ENCODE measurements around the gene OXSM.

The OXSM gene

GRCh38 chr3:25789596-25790556 is at the start of gene OXSM:
Gene OXSM (plus strand): TSS chr3:25790090. CDS start chr3:25791021, 931 bp downstream.
- DNase-seq (ENCODE audit: low spot score) = peak; percentile 90

DNA sequence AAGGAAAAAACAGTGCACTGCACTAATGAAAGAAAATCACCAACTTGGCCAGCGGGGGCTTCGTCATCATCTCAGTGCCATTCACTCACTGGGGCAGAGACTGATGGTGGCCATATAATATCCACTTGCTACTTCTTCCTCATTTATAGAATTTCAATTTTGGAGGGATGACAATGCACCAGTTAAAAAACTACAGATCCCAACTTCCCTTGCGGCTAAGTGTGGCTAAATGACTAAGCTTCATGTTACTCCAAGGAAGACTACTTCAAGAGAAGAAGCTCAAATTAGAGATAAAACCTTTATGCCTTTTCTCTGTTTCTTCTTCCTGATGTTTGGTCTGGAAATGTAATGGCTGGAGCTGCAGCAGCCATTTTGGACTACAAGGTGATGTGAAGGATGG is 45.4 kb upstream of the OXSM start:
- DNase-seq (ENCODE audit: low spot score) = no peak

GRCh38 chr3:25747033-25747432 is 42.9 kb upstream of the OXSM start:
- DNase-seq (ENCODE audit: low spot score) = no peak

DNA sequence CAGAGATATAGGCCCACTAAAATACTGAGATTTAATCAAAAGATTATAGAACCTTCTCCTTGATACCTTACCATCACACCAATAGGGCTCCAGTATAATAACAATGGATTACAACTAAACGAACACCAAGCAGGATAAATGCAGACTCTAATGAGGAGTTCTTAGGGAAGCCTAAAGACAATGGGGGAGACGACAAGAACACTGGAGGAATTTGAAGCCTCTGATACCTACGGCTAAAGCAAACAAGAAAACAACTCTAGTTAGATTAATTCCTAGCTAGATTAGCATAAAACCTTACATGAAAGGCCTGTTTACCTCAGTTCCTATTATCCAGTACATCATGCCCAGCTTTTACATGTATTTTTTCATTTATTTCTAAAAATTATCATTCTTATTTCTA is 41.7 kb upstream of the OXSM start:
- no peak for DNase-seq (ENCODE audit: low spot score)

DNA sequence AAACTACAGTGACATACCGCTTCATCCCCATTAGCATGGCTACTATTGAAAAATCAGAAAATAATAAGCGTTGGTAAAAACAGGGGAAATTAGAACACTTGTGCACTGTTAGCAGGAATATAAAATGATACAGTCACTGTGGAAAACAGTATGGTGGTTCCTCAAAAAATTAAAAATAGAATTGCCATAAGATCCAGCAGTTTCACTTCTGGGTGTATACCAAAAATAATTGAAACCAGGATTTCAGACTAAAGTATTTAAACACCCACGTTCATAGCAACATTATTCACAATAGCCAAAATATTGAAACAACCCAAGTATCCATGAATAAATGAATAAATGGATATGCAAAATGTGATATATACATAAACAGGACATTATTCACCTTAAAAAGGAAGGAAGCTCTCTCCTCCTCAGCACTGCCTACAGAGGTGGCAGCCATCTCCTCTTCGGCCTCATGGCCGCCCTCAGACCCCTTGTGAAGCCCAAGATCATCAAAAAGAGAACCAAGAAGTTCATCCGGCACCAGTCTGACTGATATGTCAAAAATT is 40.8 kb upstream of the OXSM start:
- DNase-seq (ENCODE audit: low spot score) = no peak

DNA sequence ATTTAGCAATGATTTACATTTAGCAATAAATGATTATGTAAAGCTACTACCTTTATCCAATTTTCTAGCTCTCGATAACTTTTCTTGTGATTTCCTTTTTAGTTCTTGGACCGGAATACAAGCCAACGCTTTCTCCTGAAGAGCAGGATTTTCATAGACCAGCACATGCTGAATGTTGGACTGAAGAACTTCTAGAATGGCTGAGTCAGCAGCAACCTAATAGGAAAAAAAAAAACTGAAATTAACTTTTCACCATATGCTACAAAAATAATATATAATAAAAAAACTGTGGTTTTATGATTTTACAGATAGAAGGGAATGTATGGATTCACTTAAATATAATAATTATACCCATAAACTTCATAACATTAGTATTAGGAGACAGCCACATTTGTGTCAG is 38.8 kb upstream of the OXSM start:
- no peak for DNase-seq (ENCODE audit: low spot score)

DNA sequence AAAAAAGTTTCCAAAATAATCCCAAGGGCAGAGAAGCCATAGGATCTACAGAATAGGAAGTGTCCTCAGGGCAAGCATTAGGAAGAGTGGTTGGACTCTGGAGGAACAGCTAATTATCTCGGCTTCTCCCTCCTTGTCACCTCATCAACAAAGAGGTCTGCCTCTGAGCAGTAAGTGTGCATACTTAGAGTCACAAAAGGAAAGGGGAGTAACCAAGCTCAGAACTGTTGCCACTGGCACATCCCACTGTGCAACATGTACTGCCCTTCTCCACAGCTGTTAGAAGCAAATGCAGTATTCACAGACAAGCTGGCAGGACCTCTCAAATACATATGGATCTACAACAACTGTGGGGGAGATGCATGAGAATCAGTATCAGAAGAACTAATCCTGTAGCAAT is 38.2 kb upstream of the OXSM start:
- DNase-seq (ENCODE audit: low spot score) = no peak

DNA sequence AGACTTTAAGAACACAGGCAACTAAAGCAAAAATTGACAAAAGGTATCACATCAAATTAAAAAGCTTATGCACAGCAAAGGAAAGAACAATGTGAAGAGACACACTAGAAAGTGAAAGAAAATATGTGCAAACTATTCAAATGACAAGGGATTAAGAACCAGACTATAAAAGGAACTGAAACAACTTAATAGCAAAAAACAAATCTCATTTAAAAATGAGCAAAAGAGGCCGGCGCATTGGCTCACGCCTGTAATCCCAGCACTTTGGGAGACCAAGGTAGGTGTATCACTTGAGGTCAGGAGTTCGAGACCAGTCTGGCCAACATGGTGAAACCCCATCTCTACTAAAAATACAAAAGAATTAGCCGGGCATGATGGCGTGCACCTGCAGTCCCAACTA is 21.0 kb upstream of the OXSM start:
- no peak for DNase-seq (ENCODE audit: low spot score)

- no peak for DNase-seq (ENCODE audit: low spot score)
Measured at GRCh38 chr3:25775936-25776335, 14.0 kb upstream of the OXSM start.

- DNase-seq (ENCODE audit: low spot score) = no peak
Measured at GRCh38 chr3:25780618-25781017, 9.3 kb upstream of the OXSM start.

DNA sequence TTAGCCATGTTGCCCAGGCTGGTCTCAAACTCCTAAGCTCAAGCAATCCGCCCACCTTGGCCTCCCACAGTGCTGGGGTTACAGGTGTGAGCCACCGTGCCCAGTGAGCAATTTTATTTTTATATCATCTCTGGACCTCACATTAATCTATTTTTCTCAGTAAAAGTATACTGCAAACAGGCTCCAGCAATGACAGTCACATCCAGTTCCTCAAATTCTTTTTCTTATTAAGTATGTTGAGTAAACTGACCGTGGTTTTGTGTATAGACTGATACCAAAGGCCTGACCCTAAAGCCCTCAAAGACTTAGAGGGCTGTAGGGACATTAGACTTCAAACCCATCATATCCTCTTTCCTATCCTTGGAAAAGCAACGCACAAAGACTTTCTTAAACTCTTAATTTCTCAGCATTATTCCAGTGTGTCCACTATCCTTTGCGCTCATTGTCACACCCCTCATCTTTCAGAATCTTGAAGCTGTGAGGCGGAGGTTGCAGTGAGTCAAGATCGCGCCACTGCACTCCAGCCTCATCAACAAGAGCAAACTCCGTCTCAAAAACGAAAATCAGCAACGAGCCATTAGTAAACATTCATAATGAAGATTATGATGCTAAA is 8.6 kb upstream of the OXSM start:
- no peak for DNase-seq (ENCODE audit: low spot score)

- DNase-seq (ENCODE audit: low spot score) = no peak
Measured at GRCh38 chr3:25781758-25782594, 7.9 kb upstream of the OXSM start.

GRCh38 chr3:25782636-25782937 is 7.3 kb upstream of the OXSM start:
- DNase-seq (ENCODE audit: low spot score) = no peak

DNA sequence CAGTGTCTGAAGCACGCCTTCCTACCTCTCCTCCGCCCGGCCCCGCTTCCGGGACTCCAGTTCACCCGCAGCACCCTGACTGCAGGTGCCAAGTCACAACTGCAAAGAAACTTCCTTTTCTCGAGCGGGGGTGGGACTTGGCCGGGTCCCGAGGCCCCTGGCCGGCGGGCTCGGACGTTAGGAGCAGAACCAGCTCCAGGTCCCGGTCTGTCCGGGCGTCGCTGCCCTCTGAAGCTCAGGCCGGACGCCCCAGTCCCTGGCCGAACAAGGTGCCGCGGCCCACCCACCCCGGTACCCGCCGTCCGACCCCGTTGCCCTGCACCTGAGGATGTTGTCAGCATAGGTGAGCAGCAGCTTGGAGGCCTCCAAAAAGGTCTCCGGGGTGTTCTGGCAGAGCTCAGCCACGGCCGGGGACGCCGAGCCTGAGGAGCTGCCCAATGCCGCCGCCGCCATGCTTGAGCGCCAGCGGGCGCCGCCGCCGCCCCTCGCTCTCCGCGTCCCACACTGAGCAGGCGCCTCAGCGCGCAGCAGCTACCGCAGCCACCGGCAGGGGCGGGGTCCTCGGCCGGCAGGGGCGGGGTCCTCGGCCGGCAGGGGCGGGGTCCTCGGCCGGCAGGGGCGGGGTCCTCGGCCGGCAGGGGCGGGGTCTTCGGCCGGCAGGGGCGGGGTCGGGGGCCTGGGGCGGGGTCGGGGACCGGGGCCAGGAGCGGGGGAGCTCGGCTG is 6.8 kb upstream of the OXSM start, which contains the start of gene NGLY1:
NGLY1 (minus strand) TSS at position 506 of the 723 bp plus-strand sequence; CDS start at position 453, 53 bp downstream.
- DNase-seq (ENCODE audit: low spot score) = peak; percentile 74

DNA sequence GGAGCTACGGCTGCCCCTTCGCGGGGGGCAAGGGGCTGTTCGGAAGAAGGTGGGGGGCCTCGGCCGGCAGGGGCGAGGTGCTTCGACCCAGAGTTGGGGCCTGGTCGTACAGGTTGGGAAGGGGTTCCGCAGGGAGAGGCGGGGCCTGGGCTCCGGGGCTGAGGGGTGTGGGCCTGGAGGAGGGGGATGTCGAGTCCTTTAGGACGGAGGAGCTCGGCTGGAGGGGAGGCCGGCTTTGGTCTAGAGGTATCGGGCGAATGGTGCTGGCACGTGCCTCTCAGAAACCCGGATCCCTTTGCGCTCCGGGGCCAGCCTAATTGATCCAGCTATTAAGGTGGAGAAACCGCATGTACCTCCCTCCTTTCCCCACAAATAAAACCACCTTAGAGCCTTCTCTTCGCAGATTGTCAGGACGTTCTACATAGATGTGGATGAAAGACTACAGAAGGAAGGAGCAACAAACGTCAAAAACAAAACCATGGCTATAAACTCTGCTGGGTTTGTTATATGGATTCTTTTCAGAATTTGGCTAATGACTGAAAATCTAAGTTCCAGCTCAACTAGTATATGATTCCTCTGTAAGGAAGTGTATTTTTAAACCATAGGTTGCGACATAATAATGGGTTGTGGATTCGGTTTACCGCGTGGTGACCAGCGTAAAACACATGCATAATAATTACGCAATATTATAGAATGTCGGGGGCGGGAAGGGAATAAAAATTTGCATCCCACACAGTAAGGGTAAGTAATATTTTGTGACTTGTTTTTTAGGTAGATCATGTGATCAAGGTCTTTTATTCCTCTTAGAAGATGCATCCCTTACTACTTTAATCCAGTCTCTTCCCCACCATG is 6.0 kb upstream of the OXSM start:
- peak; percentile 64 for DNase-seq (ENCODE audit: low spot score)

DNA sequence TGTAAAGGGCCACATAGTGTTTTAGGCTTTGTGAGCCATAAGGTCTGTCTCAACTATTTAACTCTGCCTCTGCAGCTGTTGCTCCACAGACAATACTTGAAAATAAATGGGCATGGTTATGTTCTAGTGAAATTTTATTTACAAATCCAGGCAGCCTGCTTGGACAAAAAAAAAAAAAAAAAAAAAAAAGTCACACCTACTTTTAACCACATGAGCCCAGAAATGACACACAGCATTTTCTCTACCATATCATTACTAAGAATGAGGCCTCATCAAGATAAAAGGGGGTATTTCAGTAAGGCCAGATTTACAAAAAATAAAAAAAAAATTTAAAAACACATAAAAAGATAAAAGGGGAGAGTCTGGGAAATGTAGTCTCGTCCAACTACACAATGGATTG is 4.9 kb upstream of the OXSM start:
- DNase-seq (ENCODE audit: low spot score) = no peak

DNA sequence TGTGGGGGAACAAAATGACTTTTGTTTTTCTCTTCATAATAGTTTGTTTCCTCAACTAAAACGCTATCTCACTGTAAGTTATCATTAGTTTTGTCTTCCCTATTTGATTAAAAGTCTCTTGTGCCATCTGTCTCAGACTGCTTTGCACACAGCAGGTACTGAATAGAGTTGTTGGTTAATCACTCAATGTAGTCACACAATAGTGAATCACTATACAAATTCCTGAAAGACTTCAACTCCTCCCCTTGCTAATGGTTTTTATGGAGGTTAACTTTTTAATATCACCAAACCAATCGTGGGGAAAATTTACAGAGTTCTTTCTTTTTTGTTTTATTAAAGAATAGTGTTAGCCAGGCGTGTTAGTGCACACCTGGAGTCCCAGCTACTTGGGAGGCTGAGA is 4.1 kb upstream of the OXSM start:
- DNase-seq (ENCODE audit: low spot score) = no peak

- DNase-seq (ENCODE audit: low spot score) = no peak
Measured at GRCh38 chr3:25787689-25788088, 2.2 kb upstream of the OXSM start.

GRCh38 chr3:25789209-25789595 is 688 bp upstream of the OXSM start:
- DNase-seq (ENCODE audit: low spot score) = no peak

DNA sequence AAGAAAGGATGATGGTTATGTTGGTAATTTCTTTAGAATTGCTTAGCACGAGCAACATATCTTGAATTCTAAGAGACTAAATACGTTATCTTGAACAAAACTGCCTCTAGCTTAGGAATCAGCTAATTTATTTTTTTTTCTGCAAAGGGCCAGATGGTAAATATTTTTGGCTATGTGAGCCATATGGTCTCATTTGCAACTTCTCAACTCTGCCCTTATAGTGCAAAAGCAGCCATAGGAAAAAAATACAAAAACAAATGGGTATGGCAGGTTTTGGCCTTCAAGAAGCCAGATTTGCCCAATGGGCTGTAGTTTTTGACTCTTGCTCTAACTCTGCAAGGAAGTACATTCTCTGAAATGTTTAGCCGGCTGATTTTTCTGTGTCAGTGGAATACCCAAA is 11.9 kb downstream of the OXSM start:
- DNase-seq (ENCODE audit: low spot score) = peak; percentile 42

DNA sequence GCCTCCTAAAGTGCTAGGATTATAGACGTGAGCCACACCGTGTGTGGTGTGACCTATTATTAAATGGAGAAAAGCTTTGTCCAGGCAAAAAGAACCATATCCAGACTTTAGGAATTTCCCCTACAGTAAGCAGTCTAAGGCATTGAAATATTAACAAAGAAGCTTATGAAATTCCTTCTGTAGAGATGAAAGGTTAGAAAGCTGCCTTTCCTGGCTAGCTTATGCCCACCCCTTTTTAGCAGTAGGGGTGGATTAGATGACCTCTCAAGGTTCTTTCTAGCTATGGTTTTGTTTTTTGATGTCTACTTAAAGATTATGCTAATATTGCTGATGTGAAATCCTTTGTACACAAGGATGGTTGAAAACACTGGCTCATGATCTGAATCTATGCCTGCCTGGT is 13.9 kb downstream of the OXSM start:
- no peak for DNase-seq (ENCODE audit: low spot score)
